IPS-18a (cell line): ENCODE data around the gene PORCN.

Source experiments
- H3K27ac ChIP-seq: one replicate; pipeline ENCODE4 v1.5.1; 2013; ENCODE audit warnings: low read length
- H3K27me3 ChIP-seq: one replicate; pipeline ENCODE4 v1.6.1; 2013; ENCODE audit warnings: mild to moderate bottlenecking, low read length; ENCODE audit not compliant: control insufficient read depth, insufficient read depth
- H3K36me3 ChIP-seq: one replicate; pipeline ENCODE4 v1.6.1; 2013; ENCODE audit warnings: low read depth, low read length; ENCODE audit not compliant: control insufficient read depth
- H3K4me1 ChIP-seq: one replicate; pipeline ENCODE4 v1.6.1; 2013; ENCODE audit warnings: low read depth, low read length; ENCODE audit not compliant: control insufficient read depth
- H3K4me3 ChIP-seq: one replicate; pipeline ENCODE4 v1.5.1; 2013; ENCODE audit warnings: low read length
- H3K9ac ChIP-seq: one replicate; pipeline ENCODE4 v1.6.1; 2013; ENCODE audit warnings: mild to moderate bottlenecking, low read length, moderate library complexity
- H3K9me3 ChIP-seq: one replicate; pipeline ENCODE4 v1.6.1; 2013; ENCODE audit warnings: low read depth, low read length; ENCODE audit not compliant: control insufficient read depth

The PORCN gene

DNA sequence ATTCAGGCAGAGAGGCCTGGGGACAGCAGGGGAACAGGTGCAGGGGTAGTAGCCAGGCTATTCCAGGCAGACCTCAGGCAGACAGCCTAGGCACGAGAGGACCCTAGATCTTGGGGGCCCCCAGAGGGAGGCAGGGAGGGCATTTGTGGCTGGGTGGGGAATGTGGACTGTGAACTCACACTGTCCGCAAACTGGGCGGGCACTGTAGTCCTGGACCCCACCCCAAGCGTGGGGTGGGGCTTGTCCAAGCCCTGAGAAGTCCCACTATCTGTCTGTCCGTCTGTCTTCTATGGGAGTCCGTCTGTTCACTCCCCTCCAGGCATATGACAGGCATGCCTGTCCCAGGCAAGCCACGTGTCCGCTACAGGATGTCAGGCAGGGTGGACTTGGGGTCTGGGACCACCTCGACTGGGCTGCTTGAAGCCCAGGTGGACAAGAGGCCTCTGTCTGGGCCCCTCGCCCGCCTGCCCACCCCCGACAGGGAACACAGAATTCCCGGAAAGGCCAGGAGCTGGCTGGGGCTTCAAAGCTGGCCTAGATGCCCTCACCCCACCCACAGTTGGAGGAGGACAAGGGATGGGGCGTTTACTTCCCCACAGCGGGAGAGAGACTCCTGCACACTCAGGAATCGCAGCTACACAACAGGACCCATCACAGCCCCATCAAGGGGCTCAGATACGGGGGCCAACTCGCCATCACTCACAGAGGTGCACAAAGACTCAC is 38.5 kb upstream of the PORCN start, which contains the start of gene SLC38A5:
Gene SLC38A5, minus strand, starts transcription at position 151 of the 723 bp plus-strand sequence. CDS start 2,336 bp downstream, outside the sequence.
- Histone ChIP-seq H3K36me3 (no peaks in the 10 kb centered on the region), H3K27ac (no peak within 1 kb of the TSS), H3K4me1 (peaks cover 8% of the 10 kb centered on the region), H3K4me3 (peak within 1 kb of the TSS; percentile 70), H3K27me3 (no peaks in the 10 kb centered on the region), H3K9me3 (peaks cover under 1% of the 10 kb centered on the region), H3K9ac (peak within 1 kb of the TSS; percentile 60)

DNA sequence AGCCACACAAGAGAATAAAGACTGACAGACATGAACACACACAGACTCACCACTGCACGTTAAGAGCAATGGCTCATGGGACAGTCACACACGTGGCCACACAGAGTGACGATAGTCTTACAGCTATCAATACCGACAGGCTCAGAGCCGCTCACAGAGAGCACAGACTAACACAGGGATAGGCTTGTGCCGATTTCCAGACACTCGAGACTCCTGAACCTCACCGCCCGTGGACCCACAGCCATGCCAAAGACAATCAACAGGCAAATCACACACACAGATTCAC is 38.0 kb upstream of the PORCN start:
- no peaks in the 10 kb centered on the region for H3K9me3 ChIP-seq
- peaks cover 8% of the 10 kb centered on the region for H3K4me1 ChIP-seq
- H3K36me3 ChIP-seq, result no peaks in the 10 kb centered on the region
- no peaks in the 10 kb centered on the region for H3K27me3 ChIP-seq
- no peak overlapping the region for H3K27ac ChIP-seq
- H3K4me3 ChIP-seq, result no peak overlapping the region
- no peak overlapping the region for H3K9ac ChIP-seq

DNA sequence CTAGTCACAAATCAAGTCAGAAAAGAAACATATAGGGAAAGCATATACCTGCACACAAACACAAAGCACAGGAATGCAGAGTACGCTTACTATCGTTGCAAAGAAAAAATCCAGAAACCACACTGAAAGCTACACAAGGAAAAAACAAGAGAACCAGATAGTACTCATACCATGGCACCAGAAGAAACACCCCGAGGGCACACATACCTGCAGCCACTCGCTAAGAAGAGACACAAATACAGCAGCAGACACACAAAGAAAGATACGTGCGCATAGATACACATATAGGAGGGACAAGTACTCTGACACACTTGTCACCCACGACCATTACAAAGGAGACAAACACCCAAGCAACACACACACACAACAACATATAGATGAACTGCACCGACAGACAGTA is 37.3 kb upstream of the PORCN start:
- Histone ChIP-seq H3K4me1 (peaks cover 8% of the 10 kb centered on the region), H3K9ac (no peak overlapping the region), H3K27me3 (no peaks in the 10 kb centered on the region), H3K36me3 (no peaks in the 10 kb centered on the region), H3K27ac (no peak overlapping the region), H3K4me3 (no peak overlapping the region), H3K9me3 (no peaks in the 10 kb centered on the region)

DNA sequence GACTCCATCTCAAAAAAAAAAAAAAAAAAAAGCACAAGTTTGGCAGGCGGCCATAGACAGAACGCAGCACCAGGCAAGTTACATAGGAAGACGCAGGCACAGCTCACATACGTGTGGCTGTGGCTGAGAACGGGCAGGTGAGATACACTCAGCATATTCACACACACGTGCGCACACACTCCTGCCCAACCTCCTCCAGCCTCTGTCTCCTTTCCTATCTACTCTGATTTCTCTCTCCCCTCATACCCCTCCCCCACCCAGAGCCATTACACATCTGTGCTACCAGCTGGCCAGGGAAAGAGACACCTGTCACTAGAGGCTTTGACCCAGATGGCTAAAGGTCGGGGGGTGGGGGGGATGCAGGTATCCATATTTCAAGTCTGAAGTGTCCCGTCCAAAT is 36.6 kb upstream of the PORCN start:
- H3K27ac ChIP-seq, result no peak overlapping the region
- no peak overlapping the region for H3K4me3 ChIP-seq
- peaks cover 8% of the 10 kb centered on the region for H3K4me1 ChIP-seq
- no peaks in the 10 kb centered on the region for H3K36me3 ChIP-seq
- H3K27me3 ChIP-seq, result no peaks in the 10 kb centered on the region
- no peak overlapping the region for H3K9ac ChIP-seq
- H3K9me3 ChIP-seq, result peaks cover under 1% of the 10 kb centered on the region

DNA sequence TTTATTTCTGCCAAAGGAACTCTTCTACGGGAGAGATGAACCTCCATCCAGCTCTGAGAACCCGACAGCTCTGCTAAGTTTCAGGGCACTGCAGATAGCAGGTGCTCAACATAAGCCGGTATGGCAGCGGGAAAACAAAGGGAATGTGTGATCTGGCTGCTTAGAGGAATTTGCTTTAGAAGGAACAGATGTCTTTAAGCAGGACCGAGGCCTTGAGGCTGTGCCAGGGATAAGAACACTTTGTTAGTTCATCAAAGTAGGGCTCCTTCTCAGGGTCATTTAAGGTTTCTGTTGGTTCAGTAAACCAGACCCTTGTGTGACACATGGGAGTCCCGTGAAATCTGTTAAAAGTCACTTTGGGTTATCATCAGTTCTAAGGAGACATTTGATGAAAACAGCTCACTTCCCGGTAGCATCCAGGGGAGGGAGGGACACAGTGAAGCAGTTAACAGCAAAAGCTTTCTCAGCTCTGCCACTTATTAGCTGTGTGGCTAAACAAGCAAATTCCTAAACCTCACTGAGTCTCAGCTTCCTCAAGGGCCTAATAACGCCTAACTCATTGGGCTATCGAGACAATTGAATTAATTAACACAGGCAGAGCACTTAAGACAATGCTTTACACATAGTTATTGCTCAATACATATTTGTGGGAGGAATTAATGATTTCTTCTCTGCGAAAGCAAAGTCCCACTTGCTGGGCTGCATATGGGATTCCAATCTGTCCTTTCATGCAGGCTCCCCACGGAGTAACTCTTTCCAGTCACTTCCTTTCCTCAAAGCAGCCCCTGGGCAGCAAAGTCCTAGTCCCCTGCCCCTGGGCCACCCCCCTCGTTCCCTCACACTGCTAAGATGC is 35.7 kb upstream of the PORCN start:
- Histone ChIP-seq H3K27ac (no peak overlapping the region), H3K4me1 (peaks cover 8% of the 10 kb centered on the region), H3K4me3 (peak overlapping the region; percentile 20), H3K27me3 (no peaks in the 10 kb centered on the region), H3K9ac (no peak overlapping the region), H3K9me3 (peaks cover 8% of the 10 kb centered on the region), H3K36me3 (no peaks in the 10 kb centered on the region)

DNA sequence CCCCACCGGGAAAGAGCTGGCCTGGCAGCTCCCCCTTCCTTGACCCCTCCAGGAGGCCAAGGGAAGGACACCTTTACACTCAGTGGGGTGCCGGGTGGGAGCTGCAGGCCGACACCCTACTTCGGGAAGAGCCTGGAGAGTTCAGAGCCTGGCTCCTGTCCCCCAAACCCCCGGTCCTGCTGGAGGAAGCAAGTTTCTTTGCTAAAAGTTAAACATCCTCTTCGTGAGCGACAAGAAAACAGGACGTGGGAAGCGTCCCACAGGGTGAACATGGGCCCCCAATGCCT is 35.1 kb upstream of the PORCN start:
- H3K4me1 ChIP-seq, result peaks cover 8% of the 10 kb centered on the region
- no peak overlapping the region for H3K4me3 ChIP-seq
- peaks cover 8% of the 10 kb centered on the region for H3K9me3 ChIP-seq
- H3K27ac ChIP-seq, result no peak overlapping the region
- no peaks in the 10 kb centered on the region for H3K36me3 ChIP-seq
- H3K9ac ChIP-seq, result no peak overlapping the region
- H3K27me3 ChIP-seq, result no peaks in the 10 kb centered on the region

DNA sequence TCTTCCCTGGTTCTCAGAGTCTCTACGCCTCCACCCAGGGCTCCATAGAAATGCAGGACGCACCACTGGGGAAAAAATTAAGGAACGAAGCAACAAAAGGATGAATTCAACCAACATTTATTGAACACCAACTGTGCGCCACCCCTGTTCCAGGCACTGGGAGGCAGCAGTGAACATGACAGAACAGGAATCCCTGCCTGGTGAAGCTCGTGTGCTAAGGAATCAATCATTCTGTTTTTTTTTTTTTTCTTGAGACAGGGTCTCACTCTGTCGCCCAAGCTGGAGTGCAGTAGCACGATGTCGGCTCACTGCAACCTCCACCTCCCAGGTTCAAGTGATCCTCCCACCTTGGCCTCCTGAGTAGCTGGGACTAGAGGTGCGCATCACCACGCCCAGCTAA is 34.7 kb upstream of the PORCN start:
- no peak overlapping the region for H3K9ac ChIP-seq
- peaks cover 9% of the 10 kb centered on the region for H3K9me3 ChIP-seq
- H3K27ac ChIP-seq, result no peak overlapping the region

DNA sequence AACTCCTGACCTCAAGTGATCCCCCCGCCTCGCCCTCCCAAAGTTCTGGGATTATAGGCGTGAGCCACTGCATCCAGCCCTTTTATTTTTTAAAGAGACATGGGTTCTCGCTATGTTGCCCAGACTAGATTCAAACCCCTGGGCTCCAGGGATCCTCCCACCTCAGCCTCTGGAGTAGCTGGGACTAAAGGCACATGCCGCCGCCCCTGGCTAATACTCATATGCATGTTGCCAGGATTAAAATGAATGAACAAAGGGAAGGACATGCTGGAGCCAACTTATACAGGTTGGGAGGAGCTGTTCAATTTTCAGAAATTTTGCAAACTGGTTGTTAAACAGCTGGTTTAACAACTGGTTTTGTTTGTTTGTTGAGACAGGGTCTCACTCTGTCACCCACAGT is 34.2 kb upstream of the PORCN start:
- H3K4me3 ChIP-seq, result no peak overlapping the region
- peaks cover 8% of the 10 kb centered on the region for H3K4me1 ChIP-seq
- peaks cover 11% of the 10 kb centered on the region for H3K9me3 ChIP-seq
- no peaks in the 10 kb centered on the region for H3K36me3 ChIP-seq
- no peak overlapping the region for H3K27ac ChIP-seq
- H3K27me3 ChIP-seq, result no peaks in the 10 kb centered on the region
- no peak overlapping the region for H3K9ac ChIP-seq

More for the DNA sequence above, 34.7 kb upstream of the PORCN start:
- no peak overlapping the region for H3K4me3 ChIP-seq
- no peaks in the 10 kb centered on the region for H3K36me3 ChIP-seq
- peaks cover 8% of the 10 kb centered on the region for H3K4me1 ChIP-seq
- H3K27me3 ChIP-seq, result no peaks in the 10 kb centered on the region

DNA sequence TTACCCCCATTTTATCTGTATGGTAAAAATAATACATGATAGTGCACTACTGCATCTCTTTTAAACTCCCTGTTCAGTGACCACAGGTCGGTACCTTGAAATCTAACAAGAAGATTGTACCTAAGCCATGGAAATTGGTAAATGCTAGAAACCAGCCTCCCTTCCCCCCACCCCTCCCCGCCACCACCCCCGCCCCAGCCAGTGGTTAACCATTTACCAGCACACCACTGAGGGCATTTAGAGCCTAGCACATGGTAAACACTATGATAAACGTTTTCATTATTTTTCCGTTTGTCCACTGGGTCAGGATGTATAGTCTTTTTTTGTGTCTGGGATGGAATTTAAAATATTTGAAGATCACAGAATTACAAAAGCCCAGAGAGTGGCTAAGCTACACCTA is 33.5 kb upstream of the PORCN start:
- Histone ChIP-seq H3K27ac (no peak overlapping the region), H3K4me1 (peaks cover 8% of the 10 kb centered on the region), H3K9ac (peak overlapping the region; percentile 58), H3K4me3 (peak overlapping the region; percentile 87), H3K27me3 (no peaks in the 10 kb centered on the region), H3K9me3 (peaks cover 11% of the 10 kb centered on the region), H3K36me3 (no peaks in the 10 kb centered on the region)

DNA sequence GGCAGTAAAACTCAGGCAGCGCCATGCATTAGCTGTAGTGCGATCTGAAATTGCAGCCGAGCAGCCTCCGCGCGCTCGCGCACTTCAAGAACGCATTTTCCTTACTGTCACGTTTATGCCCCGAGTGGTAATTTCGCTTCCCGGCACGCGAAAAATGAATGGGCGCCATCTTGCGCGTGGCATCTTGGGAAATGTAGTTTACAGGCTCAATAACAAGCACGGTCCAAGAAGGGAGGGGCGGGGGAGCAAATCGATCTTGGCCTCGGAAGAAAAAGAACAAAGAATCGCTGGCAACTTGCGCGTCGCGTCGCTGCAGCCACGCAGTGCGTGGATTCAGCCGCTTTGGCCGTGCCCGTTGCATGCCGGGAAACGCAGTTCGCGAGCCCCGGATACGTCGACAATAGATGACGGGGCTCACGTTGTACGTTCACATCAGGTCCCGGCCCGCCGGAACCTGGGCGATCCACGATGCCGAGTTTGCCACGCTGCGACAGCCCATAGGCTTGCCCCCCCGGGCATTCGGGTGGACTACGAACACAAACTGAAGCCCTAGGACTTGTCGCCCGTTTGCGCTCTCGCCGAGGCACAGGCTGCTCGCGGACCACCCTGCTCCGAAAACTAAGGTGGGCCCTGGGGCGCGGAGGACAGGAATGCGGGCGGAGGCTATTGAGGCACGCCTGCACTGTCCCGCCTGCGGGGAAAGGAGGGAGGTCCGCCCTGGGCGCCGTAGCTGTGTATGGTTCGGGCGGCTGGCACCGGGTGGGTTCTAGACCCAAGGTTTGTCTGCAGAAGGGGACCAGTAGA is 32.8 kb upstream of the PORCN start, which contains the start of gene FTSJ1:
Gene FTSJ1, plus strand, starts transcription at position 426 of the 804 bp plus-strand sequence. CDS start 1,849 bp downstream, outside the sequence.
- Histone ChIP-seq H3K36me3 (peaks cover 3% of the 10 kb centered on the region), H3K27me3 (no peaks in the 10 kb centered on the region), H3K9ac (peak within 1 kb of the TSS; percentile 58), H3K9me3 (peaks cover 11% of the 10 kb centered on the region), H3K27ac (no peak within 1 kb of the TSS), H3K4me1 (peaks cover 8% of the 10 kb centered on the region), H3K4me3 (peak within 1 kb of the TSS; percentile 87)

DNA sequence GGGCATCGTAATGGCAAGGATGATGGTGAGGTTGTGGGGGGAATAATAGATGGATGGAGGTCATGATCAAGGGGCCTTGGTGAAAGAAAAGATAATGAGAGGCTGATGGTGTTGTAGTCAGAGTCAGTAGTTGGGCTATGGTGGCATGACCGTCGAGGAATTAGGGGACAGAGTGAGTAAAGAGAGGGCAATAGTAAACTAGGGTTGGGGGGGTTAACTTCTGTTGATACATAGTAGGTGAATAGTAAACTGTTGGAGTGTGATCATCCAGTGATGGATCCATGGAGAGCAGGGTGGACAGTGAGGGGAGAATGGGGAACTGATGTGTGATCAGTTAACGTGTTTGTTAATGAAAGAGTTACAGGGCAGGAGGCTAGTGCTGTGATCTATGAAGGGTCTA is 31.9 kb upstream of the PORCN start:
- H3K27ac ChIP-seq, result no peak overlapping the region
- H3K9me3 ChIP-seq, result peaks cover 11% of the 10 kb centered on the region
- peaks cover 8% of the 10 kb centered on the region for H3K4me1 ChIP-seq
- H3K9ac ChIP-seq, result peak overlapping the region; percentile 58
- peak overlapping the region; percentile 87 for H3K4me3 ChIP-seq
- H3K27me3 ChIP-seq, result no peaks in the 10 kb centered on the region
- peaks cover 12% of the 10 kb centered on the region for H3K36me3 ChIP-seq
